CD4-positive, alpha-beta T cell (primary cell): ENCODE measurements around the gene KCNMB2. TPM values are rescaled to one million over a fixed set of nuclear protein-coding genes. Genes with fewer than 3 reads are reported as not detected.

ENCODE experiments used
- ATAC-seq: fragments of 200-7000 bp; cut with Tn5 transposase; one replicate; pipeline ENCODE4 v1.10.0; 2022; ENCODE audit warnings: mild to moderate bottlenecking; ENCODE audit not compliant: poor library complexity
- CTCF ChIA-PET: fragments of 350-600 bp; sonication (Branson Sonifier 250); formaldehyde crosslinking; loops from one replicate; lab custom pipeline; 2021; ENCODE audit warnings: antibody characterized with exemption, inconsistent platforms; lab: Charles Lee
- POLR2A ChIA-PET: fragments of 350-600 bp; sonication (Branson Sonifier 250); formaldehyde crosslinking; loops from one replicate; lab custom pipeline; 2021; ENCODE audit warnings: antibody characterized with exemption, inconsistent platforms; lab: Charles Lee
- DNase-seq, 14 experiments: peaks; one replicate each; pipeline ENCODE4 v3.0.0-alpha.2; 2013 to 2020; ENCODE audit warnings: mixed read lengths in 2 of 14
- H3K27ac ChIP-seq, 2 donors: one replicate each; pipeline versions ENCODE4 v1.5.1 to v1.7.0; 2013; ENCODE audit warnings: low read length in 2 of 2, low read depth in 1 of 2, mild to moderate bottlenecking in 1 of 2
- H3K27me3 ChIP-seq, 2 experiments: 1 replicate in 1 of 2; 2 replicates in 1 of 2; pipeline versions ENCODE4 v1.6.1 to v1.7.0; 2013; ENCODE audit warnings: low read length in 2 of 2, control low read depth in 1 of 2, mild to moderate bottlenecking in 1 of 2, moderate library complexity in 1 of 2; ENCODE audit not compliant: insufficient read depth in 2 of 2, control insufficient read depth in 1 of 2
- H3K36me3 ChIP-seq: one replicate; pipeline ENCODE4 v1.6.1; 2013; ENCODE audit warnings: low read length, control low read depth; ENCODE audit not compliant: insufficient read depth
- H3K4me1 ChIP-seq: one replicate; pipeline ENCODE4 v1.6.1; 2013; ENCODE audit warnings: low read length, control low read depth; ENCODE audit not compliant: insufficient read depth
- H3K4me3 ChIP-seq: one replicate; pipeline ENCODE4 v1.5.1; 2013; ENCODE audit warnings: mild to moderate bottlenecking, low read length, moderate library complexity
- H3K9me3 ChIP-seq, 2 experiments: 1 replicate in 1 of 2; 2 replicates in 1 of 2; pipeline versions ENCODE4 v1.6.1 to v1.7.0; 2013; ENCODE audit warnings: low read length in 2 of 2, mild to moderate bottlenecking in 2 of 2, control low read depth in 1 of 2, moderate library complexity in 1 of 2; ENCODE audit not compliant: control insufficient read depth in 1 of 2, insufficient read depth in 1 of 2
- H3K27ac Mint-ChIP-seq: one replicate; pipeline ENCODE4 v1.8.0; 2020; ENCODE audit warnings: mixed read lengths
- H3K27me3 Mint-ChIP-seq: one replicate; pipeline ENCODE4 v1.8.0; 2021; ENCODE audit warnings: mixed read lengths
- H3K36me3 Mint-ChIP-seq: one replicate; pipeline ENCODE4 v1.8.0; 2021; ENCODE audit warnings: low read depth, mixed read lengths
- H3K4me1 Mint-ChIP-seq: one replicate; pipeline ENCODE4 v1.8.0; 2021; ENCODE audit warnings: low read depth, mixed read lengths
- H3K4me3 Mint-ChIP-seq: one replicate; pipeline ENCODE4 v1.8.0; 2020; ENCODE audit warnings: mild to moderate bottlenecking, mixed read lengths
- H3K9me3 Mint-ChIP-seq: one replicate; pipeline ENCODE4 v1.8.0; 2020; ENCODE audit warnings: mixed read lengths
- CTCF ChIP-seq: fragments of 200-600 bp; IDR thresholded peaks from one replicate; pipeline ENCODE4 v1.8.0; 2022; ENCODE audit warnings: antibody characterized with exemption, mild to moderate bottlenecking
- intact Hi-C, 2 experiments: fragments of 100-400 bp; cut with DNase I in 1 of 2; cut with micrococcal nuclease in 1 of 2; formaldehyde crosslinking; loops; one replicate each; pipeline versions ENCODE4 v1.15.1 to v1.9.0; 2023 to 2025; cut with DNase I, micrococcal nuclease
- total RNA-seq, 174 experiments: library from RNA in 2 of 174; stranded (reverse) in 2 of 174; gene quantifications; one replicate each; pipeline ENCODE4 v1.2.3 and lab custom pipeline; 2021 to 2026

The KCNMB2 gene
- total RNA-seq, 2 experiments from 2014 or later, result not detected

GRCh38 chr3:178777718-178778411 is 241.6 kb downstream of the KCNMB2 start:
- no peak for ATAC-seq
- intact Hi-C loops, result no loop called here
- H3K27me3 ChIP-seq, result no peaks in the 10 kb centered on the region
- Mint-ChIP-seq H3K4me1 (peaks cover 4% of the 10 kb centered on the region), H3K9me3 (no peaks in the 10 kb centered on the region), H3K36me3 (no peaks in the 10 kb centered on the region), H3K4me3 (no peak overlapping the region), H3K27me3 (no peaks in the 10 kb centered on the region), H3K27ac (no peak overlapping the region)
- H3K4me3 ChIP-seq, result no peak overlapping the region
- H3K4me1 ChIP-seq, result no peaks in the 10 kb centered on the region
- H3K27ac ChIP-seq, result no peak overlapping the region
- ChIA-PET CTCF (no interaction called here), POLR2A (no interaction called here)
- H3K36me3 ChIP-seq, result no peaks in the 10 kb centered on the region
- no peaks in the 10 kb centered on the region for H3K9me3 ChIP-seq
- no peak for TF ChIP-seq CTCF
- no peak for DNase-seq

- H3K4me1 Mint-ChIP-seq, result peaks cover under 1% of the 10 kb centered on the region
- no peak overlapping the region for H3K27ac Mint-ChIP-seq
- CTCF ChIA-PET, result no interaction called here
- no peaks in the 10 kb centered on the region for H3K4me1 ChIP-seq
- DNase-seq (no peak), ATAC-seq (no peak)
- H3K27ac ChIP-seq, result no peak overlapping the region
- TF ChIP-seq CTCF, result no peak
- intact Hi-C loops, result no loop called here
- H3K36me3 Mint-ChIP-seq, result no peaks in the 10 kb centered on the region
- no peaks in the 10 kb centered on the region for H3K27me3 Mint-ChIP-seq
- H3K36me3 ChIP-seq, result no peaks in the 10 kb centered on the region
- no peak overlapping the region for H3K4me3 ChIP-seq
- no peak overlapping the region for H3K4me3 Mint-ChIP-seq
- POLR2A ChIA-PET, result no interaction called here
- no peaks in the 10 kb centered on the region for H3K27me3 ChIP-seq
- no peaks in the 10 kb centered on the region for H3K9me3 Mint-ChIP-seq
- no peaks in the 10 kb centered on the region for H3K9me3 ChIP-seq
These were observed 242.4 kb downstream of the KCNMB2 start for GRCh38 chr3:178778589-178778988.

- POLR2A ChIA-PET, result no interaction called here
These were observed 249.7 kb downstream of the KCNMB2 start for GRCh38 chr3:178785961-178786360.

More at GRCh38 chr3:178785961-178786360, 249.7 kb downstream of the KCNMB2 start:
- Mint-ChIP-seq H3K9me3 (peaks cover 2% of the 10 kb centered on the region), H3K27me3 (no peaks in the 10 kb centered on the region), H3K4me1 (no peaks in the 10 kb centered on the region), H3K4me3 (no peak overlapping the region), H3K27ac (no peak overlapping the region), H3K36me3 (no peaks in the 10 kb centered on the region)
- CTCF ChIA-PET, result no interaction called here
- DNase-seq (no peak), ATAC-seq (no peak)
- Histone ChIP-seq H3K36me3 (no peaks in the 10 kb centered on the region), H3K27ac (no peak overlapping the region), H3K4me1 (no peaks in the 10 kb centered on the region), H3K9me3 (peaks cover 0 to 3% of the 10 kb centered on the region in 2 experiments), H3K4me3 (no peak overlapping the region), H3K27me3 (no peaks in the 10 kb centered on the region)
- no peak for TF ChIP-seq CTCF
- intact Hi-C loops, result no loop called here
